Brain microvascular endothelial cell (primary cell): ENCODE data around the gene BLOC1S3.

Experiments
- DNase-seq: peaks from one replicate; pipeline ENCODE4 v3.0.0-alpha.2; 2020
- H3K27ac ChIP-seq: fragments of 250-450 bp; sonication (Bioruptor Pico); 2 replicates; pipeline ENCODE4 v1.5.1; 2020; ENCODE audit warnings: mild to moderate bottlenecking, moderate library complexity
- H3K27me3 ChIP-seq: fragments of 250-450 bp; sonication (Bioruptor Pico); replicated peaks from 2 replicates; pipeline ENCODE4 v1.5.1; 2020; ENCODE audit warnings: mild to moderate bottlenecking
- H3K36me3 ChIP-seq: fragments of 250-450 bp; sonication (Bioruptor Pico); replicated peaks from 2 replicates; pipeline ENCODE4 v1.5.1; 2020; ENCODE audit warnings: mild to moderate bottlenecking
- H3K4me3 ChIP-seq: 2 replicates; pipeline ENCODE4 v1.5.1; 2011; ENCODE audit warnings: low read depth, mild to moderate bottlenecking, control low read depth, low read length, moderate library complexity
- in situ Hi-C: cut with HindIII; loops from 2 replicates; pipeline ENCODE4 v1.10.0; 2017; ENCODE audit warnings: low sequenced_read_pairs, low pct_ligation_motif_present
- TF ChIP-seq, protein P1 (sequence below): IDR thresholded peaks from 2 replicates; pipeline ENCODE4 v1.5.1; 2011; ENCODE audit warnings: low read depth, mild to moderate bottlenecking, moderate library complexity, low read length, control low read depth, inconsistent platforms; ENCODE audit errors: missing control alignments

The BLOC1S3 gene

DNA sequence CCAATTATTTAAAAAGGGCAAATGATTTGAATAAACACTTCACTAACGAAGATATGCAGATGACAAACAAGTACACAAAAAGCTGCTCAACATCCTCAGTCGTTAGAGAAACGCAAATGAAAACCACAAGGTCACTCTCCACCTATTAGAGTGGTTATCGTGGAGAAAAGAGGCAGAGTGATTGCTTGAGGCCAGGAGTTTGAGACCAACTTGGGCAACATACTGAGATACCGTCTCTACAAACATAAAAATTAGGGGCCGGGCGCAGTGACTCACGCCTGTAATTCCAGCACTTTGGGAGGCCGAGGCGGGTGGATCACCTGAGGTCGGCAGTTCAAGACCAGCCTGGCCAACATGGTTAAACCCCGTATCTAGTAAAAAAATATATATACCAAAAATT lies 27.2 kb downstream of the BLOC1S3 start:
- no peak for DNase-seq
- H3K36me3 ChIP-seq: no peaks in the 10 kb centered on the region
- H3K27ac ChIP-seq: no peak overlapping the region
- TF ChIP-seq, protein P1, sequence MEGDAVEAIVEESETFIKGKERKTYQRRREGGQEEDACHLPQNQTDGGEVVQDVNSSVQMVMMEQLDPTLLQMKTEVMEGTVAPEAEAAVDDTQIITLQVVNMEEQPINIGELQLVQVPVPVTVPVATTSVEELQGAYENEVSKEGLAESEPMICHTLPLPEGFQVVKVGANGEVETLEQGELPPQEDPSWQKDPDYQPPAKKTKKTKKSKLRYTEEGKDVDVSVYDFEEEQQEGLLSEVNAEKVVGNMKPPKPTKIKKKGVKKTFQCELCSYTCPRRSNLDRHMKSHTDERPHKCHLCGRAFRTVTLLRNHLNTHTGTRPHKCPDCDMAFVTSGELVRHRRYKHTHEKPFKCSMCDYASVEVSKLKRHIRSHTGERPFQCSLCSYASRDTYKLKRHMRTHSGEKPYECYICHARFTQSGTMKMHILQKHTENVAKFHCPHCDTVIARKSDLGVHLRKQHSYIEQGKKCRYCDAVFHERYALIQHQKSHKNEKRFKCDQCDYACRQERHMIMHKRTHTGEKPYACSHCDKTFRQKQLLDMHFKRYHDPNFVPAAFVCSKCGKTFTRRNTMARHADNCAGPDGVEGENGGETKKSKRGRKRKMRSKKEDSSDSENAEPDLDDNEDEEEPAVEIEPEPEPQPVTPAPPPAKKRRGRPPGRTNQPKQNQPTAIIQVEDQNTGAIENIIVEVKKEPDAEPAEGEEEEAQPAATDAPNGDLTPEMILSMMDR: no peak
- H3K4me3 ChIP-seq: no peak overlapping the region
- in situ Hi-C loops: no loop called here
- no peaks in the 10 kb centered on the region for H3K27me3 ChIP-seq

DNA sequence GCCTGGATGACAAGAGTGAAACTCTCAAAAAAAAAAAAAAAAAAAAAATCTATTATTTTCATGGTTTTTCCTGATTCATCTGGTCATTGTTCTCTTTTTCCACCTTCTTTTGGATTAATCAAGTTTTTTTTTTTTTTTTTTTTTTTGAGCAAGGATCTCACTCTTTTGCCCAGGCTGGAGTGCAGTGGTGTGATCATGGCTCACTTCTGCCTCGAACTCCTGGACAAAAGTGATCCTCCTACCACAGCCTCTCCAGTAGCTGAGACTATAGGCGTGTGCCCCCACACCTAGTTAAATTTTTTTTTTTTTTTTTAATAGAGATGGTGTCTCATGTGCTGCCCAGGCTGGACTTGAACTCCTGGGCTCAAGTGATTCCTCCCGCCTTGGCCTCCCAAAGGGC lies 27.7 kb downstream of the BLOC1S3 start:
- in situ Hi-C loops: no loop called here
- Histone ChIP-seq H3K27ac (no peak overlapping the region), H3K4me3 (no peak overlapping the region), H3K36me3 (no peaks in the 10 kb centered on the region), H3K27me3 (no peaks in the 10 kb centered on the region)
- TF ChIP-seq, protein P1: no peak
- DNase-seq: no peak

DNA sequence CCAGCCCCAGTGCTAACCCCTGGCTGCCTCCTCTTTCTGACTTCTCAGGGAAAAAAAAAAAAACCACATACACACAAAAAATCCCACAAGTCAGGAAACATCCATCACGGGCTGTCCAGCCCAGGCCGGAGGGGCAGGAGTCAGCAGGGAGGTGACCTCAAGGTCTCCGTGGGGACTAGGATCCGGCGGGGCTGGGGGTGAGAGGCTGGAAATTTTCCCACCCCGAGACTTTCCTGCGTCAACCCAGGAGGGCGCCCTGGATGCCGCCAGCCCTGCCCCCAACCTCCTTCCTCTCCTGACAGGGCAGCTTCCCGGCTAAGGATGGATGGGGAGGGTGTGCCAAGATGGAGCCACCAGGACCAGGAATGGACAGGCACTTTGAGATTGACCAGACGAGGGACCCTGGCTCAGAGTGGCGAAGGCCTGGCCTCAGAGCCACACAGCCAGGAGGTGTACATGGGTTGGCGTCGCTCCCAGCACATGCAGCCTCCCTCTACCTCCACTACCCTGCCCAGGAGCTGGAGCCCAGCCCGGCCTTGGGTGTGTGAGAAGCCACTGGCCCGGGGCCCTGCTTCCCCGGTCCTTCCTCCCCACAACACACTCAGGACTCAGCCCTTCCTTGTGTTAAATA lies 33.3 kb downstream of the BLOC1S3 start:
- Histone ChIP-seq H3K27ac (no peak overlapping the region), H3K4me3 (no peak overlapping the region), H3K36me3 (no peaks in the 10 kb centered on the region), H3K27me3 (peaks cover 11% of the 10 kb centered on the region)
- in situ Hi-C loops: no loop called here
- TF ChIP-seq, protein P1: no peak
- no peak for DNase-seq

DNA sequence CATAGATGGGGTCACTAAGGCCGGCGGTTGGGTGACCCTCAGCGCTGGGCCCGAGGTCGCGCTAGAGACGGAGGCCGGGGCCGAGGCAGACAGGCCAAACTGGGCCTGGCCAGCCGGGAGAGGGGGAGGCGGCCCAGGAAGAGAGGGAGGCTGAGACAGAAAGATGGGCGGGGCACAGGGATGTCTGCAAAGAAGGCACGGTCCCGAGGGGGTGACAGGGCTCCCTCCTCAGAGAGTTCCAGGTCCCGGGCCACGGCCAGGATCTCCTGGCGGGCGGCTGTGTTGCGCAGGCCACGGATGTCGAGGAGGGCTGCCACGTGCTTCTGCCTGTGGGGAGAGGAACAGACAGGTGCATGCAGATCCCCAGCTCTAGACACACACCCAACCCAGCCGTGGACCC lies 34.4 kb downstream of the BLOC1S3 start:
- no peak for DNase-seq
- TF ChIP-seq, protein P1: no peak
- Histone ChIP-seq H3K27ac (no peak overlapping the region), H3K27me3 (peaks cover 21% of the 10 kb centered on the region), H3K36me3 (no peaks in the 10 kb centered on the region), H3K4me3 (no peak overlapping the region)
- in situ Hi-C loops: no loop called here

DNA sequence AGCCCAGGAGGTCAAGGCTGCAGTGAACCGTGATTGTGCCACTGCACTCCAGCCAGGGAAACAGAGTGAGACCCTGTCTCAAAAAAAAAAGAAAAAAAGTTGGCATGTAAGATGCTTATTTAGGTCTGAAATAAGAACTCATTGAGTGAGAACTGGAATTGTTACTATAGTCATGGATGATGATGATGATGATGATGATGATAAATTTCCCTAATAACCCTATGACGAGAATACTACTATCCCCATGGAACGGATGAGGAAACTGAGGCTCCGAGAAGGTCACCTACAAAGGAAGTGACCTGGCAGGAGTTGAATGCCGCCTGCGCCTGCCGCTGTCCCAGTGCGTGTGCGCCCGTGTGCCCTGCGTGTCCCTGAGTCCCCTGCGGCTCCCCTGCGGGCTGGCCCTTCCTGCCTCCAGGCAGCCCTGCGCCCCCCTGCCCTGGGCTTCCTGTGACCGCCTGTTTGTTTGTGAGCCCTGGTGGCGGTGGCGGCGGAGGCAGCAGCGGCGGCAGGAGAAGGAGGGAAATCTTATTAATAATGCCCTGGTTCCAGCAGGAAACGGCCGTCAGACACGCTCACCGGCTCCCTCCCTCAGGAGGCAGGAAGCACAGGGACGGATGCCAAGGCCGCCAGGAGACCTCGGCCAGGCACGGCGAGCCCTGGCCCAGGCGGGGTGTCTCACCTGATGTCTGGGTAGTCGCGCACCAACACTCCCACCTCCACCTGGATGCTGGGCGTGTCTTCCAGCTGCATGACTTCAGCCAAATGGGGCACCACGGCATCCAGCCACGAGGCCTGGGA lies 37.0 kb downstream of the BLOC1S3 start:
- no peak overlapping the region for H3K4me3 ChIP-seq
- no peak overlapping the region for H3K27ac ChIP-seq
- H3K27me3 ChIP-seq: peaks cover 23% of the 10 kb centered on the region
- TF ChIP-seq, protein P1: no peak
- DNase-seq: no peak
- no peaks in the 10 kb centered on the region for H3K36me3 ChIP-seq
- in situ Hi-C loops: no loop called here
